Osteoblast (primary cell): ENCODE results near the gene DOCK7. TPM values are rescaled to one million over a fixed set of nuclear protein-coding genes. Genes with fewer than 3 reads are reported as not detected.

Source experiments
- DNase-seq: peaks from one replicate; pipeline ENCODE4 v3.0.0; 2011; ENCODE audit warnings: low spot score, mixed read lengths; ENCODE audit not compliant: insufficient read length; ENCODE audit errors: missing footprints
- H2AFZ ChIP-seq: 2 replicates; pipeline ENCODE4 v1.6.0; 2011; ENCODE audit warnings: mild to moderate bottlenecking, low read length
- H3K27ac ChIP-seq: 2 replicates; pipeline ENCODE4 v1.5.1; 2011; ENCODE audit warnings: mild to moderate bottlenecking, low read depth, low read length, moderate library complexity
- H3K27me3 ChIP-seq: 2 replicates; pipeline ENCODE4 v1.6.0; 2012; ENCODE audit warnings: mild to moderate bottlenecking, control low read depth, inconsistent platforms, low read length, moderate library complexity; ENCODE audit not compliant: insufficient read depth
- H3K36me3 ChIP-seq: 2 replicates; pipeline ENCODE4 v1.5.1; 2011; ENCODE audit warnings: mild to moderate bottlenecking, low read length, control low read depth, moderate library complexity; ENCODE audit not compliant: insufficient read depth
- H3K4me1 ChIP-seq: 2 replicates; pipeline ENCODE4 v1.5.1; 2011; ENCODE audit warnings: mild to moderate bottlenecking, low read length, control low read depth, moderate library complexity; ENCODE audit not compliant: insufficient read depth
- H3K4me2 ChIP-seq: 2 replicates; pipeline ENCODE4 v1.6.0; 2011; ENCODE audit warnings: mild to moderate bottlenecking, low read length; ENCODE audit not compliant: insufficient read depth
- H3K4me3 ChIP-seq: fragments of 200-600 bp; sonication (generic); 3 replicates; pipeline ENCODE4 v1.5.1; 2012; ENCODE audit warnings: mild to moderate bottlenecking, low read length, inconsistent platforms; ENCODE audit not compliant: insufficient read depth
- H3K79me2 ChIP-seq: 2 replicates; pipeline ENCODE4 v1.6.0; 2012; ENCODE audit warnings: mild to moderate bottlenecking, low read length, control low read depth, inconsistent platforms; ENCODE audit not compliant: insufficient read depth
- H3K9me3 ChIP-seq: 2 replicates; pipeline ENCODE4 v1.5.1; 2011; ENCODE audit warnings: low read depth, low read length, control low read depth
- H4K20me1 ChIP-seq: 2 replicates; pipeline ENCODE4 v1.6.0; 2012; ENCODE audit warnings: mild to moderate bottlenecking, low read length, control low read depth; ENCODE audit not compliant: insufficient read depth
- total RNA-seq: library from RNA; depleted of rRNA; stranded (reverse); fragments of >200 nt; gene quantifications from 2 replicates; pipeline ENCODE4 v1.2.3, GENCODE V29; 2012
- TF ChIP-seq, protein P1 (sequence below): IDR thresholded peaks from 2 replicates; pipeline ENCODE4 v1.5.1; 2011; ENCODE audit warnings: mild to moderate bottlenecking, low read depth, low read length, moderate library complexity; ENCODE audit errors: extremely low read depth

Gene DOCK7
- total RNA-seq, 1 donor = 73.8 TPM

- Histone ChIP-seq H3K27ac (peak overlapping the region; percentile 11), H3K4me3 (no peak overlapping the region), H2AFZ (no peak overlapping the region), H3K27me3 (no peaks in the 10 kb centered on the region), H3K36me3 (no peaks in the 10 kb centered on the region), H3K4me1 (peaks cover 24% of the 10 kb centered on the region), H3K4me2 (no peak overlapping the region), H3K9me3 (no peaks in the 10 kb centered on the region), H4K20me1 (no peaks in the 10 kb centered on the region), H3K79me2 (no peaks in the 10 kb centered on the region)
- no peak for DNase-seq
- TF ChIP-seq, protein P1, sequence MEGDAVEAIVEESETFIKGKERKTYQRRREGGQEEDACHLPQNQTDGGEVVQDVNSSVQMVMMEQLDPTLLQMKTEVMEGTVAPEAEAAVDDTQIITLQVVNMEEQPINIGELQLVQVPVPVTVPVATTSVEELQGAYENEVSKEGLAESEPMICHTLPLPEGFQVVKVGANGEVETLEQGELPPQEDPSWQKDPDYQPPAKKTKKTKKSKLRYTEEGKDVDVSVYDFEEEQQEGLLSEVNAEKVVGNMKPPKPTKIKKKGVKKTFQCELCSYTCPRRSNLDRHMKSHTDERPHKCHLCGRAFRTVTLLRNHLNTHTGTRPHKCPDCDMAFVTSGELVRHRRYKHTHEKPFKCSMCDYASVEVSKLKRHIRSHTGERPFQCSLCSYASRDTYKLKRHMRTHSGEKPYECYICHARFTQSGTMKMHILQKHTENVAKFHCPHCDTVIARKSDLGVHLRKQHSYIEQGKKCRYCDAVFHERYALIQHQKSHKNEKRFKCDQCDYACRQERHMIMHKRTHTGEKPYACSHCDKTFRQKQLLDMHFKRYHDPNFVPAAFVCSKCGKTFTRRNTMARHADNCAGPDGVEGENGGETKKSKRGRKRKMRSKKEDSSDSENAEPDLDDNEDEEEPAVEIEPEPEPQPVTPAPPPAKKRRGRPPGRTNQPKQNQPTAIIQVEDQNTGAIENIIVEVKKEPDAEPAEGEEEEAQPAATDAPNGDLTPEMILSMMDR = no peak
These were observed 98.9 kb downstream of the DOCK7 start for GRCh38 chr1:62589321-62589720.

- DNase-seq = peak; percentile 43
- no peaks in the 10 kb centered on the region for H3K36me3 ChIP-seq
- H3K9me3 ChIP-seq = no peaks in the 10 kb centered on the region
- no peak overlapping the region for H3K4me3 ChIP-seq
- H3K79me2 ChIP-seq = no peaks in the 10 kb centered on the region
- H3K27me3 ChIP-seq = no peaks in the 10 kb centered on the region
- TF ChIP-seq, protein P1 = no peak
- peak overlapping the region; percentile 17 for H3K27ac ChIP-seq
- peaks cover 16% of the 10 kb centered on the region for H3K4me1 ChIP-seq
- peak overlapping the region; percentile 19 for H3K4me2 ChIP-seq
- no peak overlapping the region for H2AFZ ChIP-seq
- H4K20me1 ChIP-seq = no peaks in the 10 kb centered on the region
These were observed 100.2 kb downstream of the DOCK7 start for GRCh38 chr1:62588000-62588399.

GRCh38 chr1:62585469-62586155 lies 102.6 kb downstream of the DOCK7 start:
- no peaks in the 10 kb centered on the region for H4K20me1 ChIP-seq

DNA sequence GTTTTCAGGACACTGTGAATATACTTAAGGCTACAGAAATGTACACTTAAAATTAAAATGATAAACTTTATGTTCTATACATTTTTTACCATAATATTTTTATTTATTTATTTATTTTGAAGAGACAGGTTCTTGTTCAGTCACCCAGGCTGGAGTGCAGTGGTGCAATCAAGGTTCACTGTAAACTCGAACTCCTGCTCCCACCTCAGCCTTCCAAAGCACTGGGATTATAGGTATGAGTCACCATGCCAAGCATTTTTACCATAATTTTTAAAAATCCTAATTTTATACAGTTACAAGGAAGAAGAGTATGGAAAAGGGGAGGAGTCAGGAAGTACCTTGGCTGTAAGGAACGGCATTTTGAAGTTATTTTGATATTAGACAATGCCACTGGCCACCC lies 114.5 kb downstream of the DOCK7 start:
- Histone ChIP-seq H2AFZ (no peak overlapping the region), H3K4me1 (no peaks in the 10 kb centered on the region), H3K27me3 (no peaks in the 10 kb centered on the region), H3K79me2 (peaks cover 2% of the 10 kb centered on the region), H3K27ac (no peak overlapping the region), H3K4me2 (no peak overlapping the region), H3K9me3 (no peaks in the 10 kb centered on the region), H4K20me1 (no peaks in the 10 kb centered on the region), H3K4me3 (no peak overlapping the region), H3K36me3 (peaks cover 16% of the 10 kb centered on the region)
- DNase-seq = no peak
- TF ChIP-seq, protein P1 = no peak

More at GRCh38 chr1:62585469-62586155, 102.6 kb downstream of the DOCK7 start:
- TF ChIP-seq, protein P1 = no peak
- Histone ChIP-seq H3K79me2 (no peaks in the 10 kb centered on the region), H3K4me1 (peaks cover 16% of the 10 kb centered on the region), H3K9me3 (no peaks in the 10 kb centered on the region), H3K27ac (no peak overlapping the region), H3K27me3 (no peaks in the 10 kb centered on the region), H3K36me3 (no peaks in the 10 kb centered on the region), H3K4me2 (no peak overlapping the region), H2AFZ (no peak overlapping the region), H3K4me3 (no peak overlapping the region)
- DNase-seq = no peak
